HG03064 (cell line): ENCODE data around the gene SOAT2.

ENCODE experiments used
- ATAC-seq: cut with Tn5 transposase; IDR thresholded peaks from one replicate; pipeline ENCODE4 v1.9.1; 2021; ENCODE audit warnings: low read depth; ENCODE audit not compliant: unreplicated experiment

SOAT2 gene

GRCh38 chr12:53102883-53103807 lies at the start of gene SOAT2:
Gene SOAT2, plus strand, starts transcription at chr12:53103486. Its CDS starts 92 bp downstream, at chr12:53103578.
- peak; percentile 60 for ATAC-seq

- peak; percentile 85 for ATAC-seq
These were observed 49.0 kb upstream of the SOAT2 start for GRCh38 chr12:53054112-53054878.

- no peak for ATAC-seq
These were observed 47.6 kb upstream of the SOAT2 start for GRCh38 chr12:53055471-53056266.

- ATAC-seq: no peak
These were observed 47.0 kb upstream of the SOAT2 start for GRCh38 chr12:53056296-53056695.

- ATAC-seq: no peak
These were observed 46.4 kb upstream of the SOAT2 start for GRCh38 chr12:53056901-53057300.

- ATAC-seq: no peak
These were observed 45.3 kb upstream of the SOAT2 start for GRCh38 chr12:53057816-53058500.

GRCh38 chr12:53058674-53059433 lies 44.4 kb upstream of the SOAT2 start:
- no peak for ATAC-seq

GRCh38 chr12:53059434-53060063 lies 43.7 kb upstream of the SOAT2 start:
- ATAC-seq: no peak

- ATAC-seq: no peak
These were observed 43.1 kb upstream of the SOAT2 start for GRCh38 chr12:53060064-53060720.

GRCh38 chr12:53060721-53061276 lies 42.5 kb upstream of the SOAT2 start:
- ATAC-seq: no peak

- no peak for ATAC-seq
These were observed 41.8 kb upstream of the SOAT2 start for GRCh38 chr12:53061404-53062010.

GRCh38 chr12:53062011-53062961 lies 41.0 kb upstream of the SOAT2 start:
- no peak for ATAC-seq

- no peak for ATAC-seq
These were observed 40.1 kb upstream of the SOAT2 start for GRCh38 chr12:53062977-53063707.

- ATAC-seq: no peak
These were observed 39.3 kb upstream of the SOAT2 start for GRCh38 chr12:53063708-53064612.
